ENCODE measurements around the gene RPS6KA5.

Gene RPS6KA5

GRCh38 chr14:90808759-90809529 lies 251.5 kb downstream of the RPS6KA5 start (continued):
- TF ChIP-seq, protein P1, sequence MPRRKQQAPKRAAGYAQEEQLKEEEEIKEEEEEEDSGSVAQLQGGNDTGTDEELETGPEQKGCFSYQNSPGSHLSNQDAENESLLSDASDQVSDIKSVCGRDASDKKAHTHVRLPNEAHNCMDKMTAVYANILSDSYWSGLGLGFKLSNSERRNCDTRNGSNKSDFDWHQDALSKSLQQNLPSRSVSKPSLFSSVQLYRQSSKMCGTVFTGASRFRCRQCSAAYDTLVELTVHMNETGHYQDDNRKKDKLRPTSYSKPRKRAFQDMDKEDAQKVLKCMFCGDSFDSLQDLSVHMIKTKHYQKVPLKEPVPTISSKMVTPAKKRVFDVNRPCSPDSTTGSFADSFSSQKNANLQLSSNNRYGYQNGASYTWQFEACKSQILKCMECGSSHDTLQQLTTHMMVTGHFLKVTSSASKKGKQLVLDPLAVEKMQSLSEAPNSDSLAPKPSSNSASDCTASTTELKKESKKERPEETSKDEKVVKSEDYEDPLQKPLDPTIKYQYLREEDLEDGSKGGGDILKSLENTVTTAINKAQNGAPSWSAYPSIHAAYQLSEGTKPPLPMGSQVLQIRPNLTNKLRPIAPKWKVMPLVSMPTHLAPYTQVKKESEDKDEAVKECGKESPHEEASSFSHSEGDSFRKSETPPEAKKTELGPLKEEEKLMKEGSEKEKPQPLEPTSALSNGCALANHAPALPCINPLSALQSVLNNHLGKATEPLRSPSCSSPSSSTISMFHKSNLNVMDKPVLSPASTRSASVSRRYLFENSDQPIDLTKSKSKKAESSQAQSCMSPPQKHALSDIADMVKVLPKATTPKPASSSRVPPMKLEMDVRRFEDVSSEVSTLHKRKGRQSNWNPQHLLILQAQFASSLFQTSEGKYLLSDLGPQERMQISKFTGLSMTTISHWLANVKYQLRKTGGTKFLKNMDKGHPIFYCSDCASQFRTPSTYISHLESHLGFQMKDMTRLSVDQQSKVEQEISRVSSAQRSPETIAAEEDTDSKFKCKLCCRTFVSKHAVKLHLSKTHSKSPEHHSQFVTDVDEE (CRISPR knock-in tag; IDR thresholded peaks at IDR 0.05) = no peak
- TF ChIP-seq SNAI2 (CRISPR knock-in tag; IDR thresholded peaks at IDR 0.05) (no peak), ZNF70 (CRISPR knock-in tag; IDR thresholded peaks at IDR 0.05) (no peak), ZFP3 (CRISPR knock-in tag; IDR thresholded peaks at IDR 0.05) (no peak), GLIS3 (CRISPR knock-in tag; IDR thresholded peaks at IDR 0.05) (no peak), ZC3H10 (CRISPR knock-in tag; IDR thresholded peaks at IDR 0.05) (no peak)

DNA sequence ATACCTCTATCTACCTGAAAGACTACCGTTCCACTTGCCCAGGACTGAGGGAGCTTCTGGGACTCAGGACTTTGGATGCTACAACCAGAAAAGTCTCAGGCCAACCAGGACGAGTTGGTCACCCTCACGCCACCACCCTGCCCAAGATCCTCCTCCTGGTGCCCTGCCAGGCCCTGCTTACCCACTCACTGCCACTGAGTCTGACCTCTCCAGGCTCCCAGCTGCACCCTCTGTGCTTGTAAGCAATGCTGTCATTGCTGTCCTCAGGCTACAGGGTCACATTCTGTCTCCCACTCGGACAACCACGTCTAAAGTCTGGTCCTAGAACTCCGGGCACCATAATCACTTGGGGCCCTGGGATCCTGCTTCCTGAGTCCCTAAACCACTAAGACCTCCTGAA lies 253.4 kb downstream of the RPS6KA5 start:
- TF ChIP-seq TOX (CRISPR knock-in tag; IDR thresholded peaks at IDR 0.05; ENCODE audit: borderline replicate concordance) = no peak
- TF ChIP-seq OSR1 (CRISPR knock-in tag; IDR thresholded peaks at IDR 0.05) = no peak
- TF ChIP-seq, protein P1 (CRISPR knock-in tag; IDR thresholded peaks at IDR 0.05) = no peak
- no peak for TF ChIP-seq CSDC2 (CRISPR knock-in tag; IDR thresholded peaks at IDR 0.05)
- TF ChIP-seq GLIS3 (CRISPR knock-in tag; IDR thresholded peaks at IDR 0.05) = no peak
- no peak for TF ChIP-seq RARB (CRISPR knock-in tag; IDR thresholded peaks at IDR 0.05)
- TF ChIP-seq PPARA (CRISPR knock-in tag; IDR thresholded peaks at IDR 0.05; ENCODE audit: borderline replicate concordance) = no peak
- no peak for TF ChIP-seq ARNTL (CRISPR knock-in tag; IDR thresholded peaks at IDR 0.05; ENCODE audit: borderline replicate concordance, low read depth)
- no peak for TF ChIP-seq SNAI2 (CRISPR knock-in tag; IDR thresholded peaks at IDR 0.05)
- TF ChIP-seq, protein P2, sequence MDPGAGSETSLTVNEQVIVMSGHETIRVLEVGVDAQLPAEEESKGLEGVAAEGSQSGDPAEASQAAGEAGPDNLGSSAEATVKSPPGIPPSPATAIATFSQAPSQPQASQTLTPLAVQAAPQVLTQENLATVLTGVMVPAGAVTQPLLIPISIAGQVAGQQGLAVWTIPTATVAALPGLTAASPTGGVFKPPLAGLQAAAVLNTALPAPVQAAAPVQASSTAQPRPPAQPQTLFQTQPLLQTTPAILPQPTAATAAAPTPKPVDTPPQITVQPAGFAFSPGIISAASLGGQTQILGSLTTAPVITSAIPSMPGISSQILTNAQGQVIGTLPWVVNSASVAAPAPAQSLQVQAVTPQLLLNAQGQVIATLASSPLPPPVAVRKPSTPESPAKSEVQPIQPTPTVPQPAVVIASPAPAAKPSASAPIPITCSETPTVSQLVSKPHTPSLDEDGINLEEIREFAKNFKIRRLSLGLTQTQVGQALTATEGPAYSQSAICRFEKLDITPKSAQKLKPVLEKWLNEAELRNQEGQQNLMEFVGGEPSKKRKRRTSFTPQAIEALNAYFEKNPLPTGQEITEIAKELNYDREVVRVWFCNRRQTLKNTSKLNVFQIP (CRISPR knock-in tag; IDR thresholded peaks at IDR 0.05; ENCODE audit: borderline replicate concordance, low read depth) = no peak
- TF ChIP-seq ZFP30 (CRISPR knock-in tag; IDR thresholded peaks at IDR 0.05) = no peak
- TF ChIP-seq ISL1 (CRISPR knock-in tag; IDR thresholded peaks at IDR 0.05) = no peak
- TF ChIP-seq, protein P3, sequence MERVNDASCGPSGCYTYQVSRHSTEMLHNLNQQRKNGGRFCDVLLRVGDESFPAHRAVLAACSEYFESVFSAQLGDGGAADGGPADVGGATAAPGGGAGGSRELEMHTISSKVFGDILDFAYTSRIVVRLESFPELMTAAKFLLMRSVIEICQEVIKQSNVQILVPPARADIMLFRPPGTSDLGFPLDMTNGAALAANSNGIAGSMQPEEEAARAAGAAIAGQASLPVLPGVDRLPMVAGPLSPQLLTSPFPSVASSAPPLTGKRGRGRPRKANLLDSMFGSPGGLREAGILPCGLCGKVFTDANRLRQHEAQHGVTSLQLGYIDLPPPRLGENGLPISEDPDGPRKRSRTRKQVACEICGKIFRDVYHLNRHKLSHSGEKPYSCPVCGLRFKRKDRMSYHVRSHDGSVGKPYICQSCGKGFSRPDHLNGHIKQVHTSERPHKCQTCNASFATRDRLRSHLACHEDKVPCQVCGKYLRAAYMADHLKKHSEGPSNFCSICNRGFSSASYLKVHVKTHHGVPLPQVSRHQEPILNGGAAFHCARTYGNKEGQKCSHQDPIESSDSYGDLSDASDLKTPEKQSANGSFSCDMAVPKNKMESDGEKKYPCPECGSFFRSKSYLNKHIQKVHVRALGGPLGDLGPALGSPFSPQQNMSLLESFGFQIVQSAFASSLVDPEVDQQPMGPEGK (CRISPR knock-in tag; IDR thresholded peaks at IDR 0.05; ENCODE audit: borderline replicate concordance) = no peak
- no peak for ATAC-seq

DNA sequence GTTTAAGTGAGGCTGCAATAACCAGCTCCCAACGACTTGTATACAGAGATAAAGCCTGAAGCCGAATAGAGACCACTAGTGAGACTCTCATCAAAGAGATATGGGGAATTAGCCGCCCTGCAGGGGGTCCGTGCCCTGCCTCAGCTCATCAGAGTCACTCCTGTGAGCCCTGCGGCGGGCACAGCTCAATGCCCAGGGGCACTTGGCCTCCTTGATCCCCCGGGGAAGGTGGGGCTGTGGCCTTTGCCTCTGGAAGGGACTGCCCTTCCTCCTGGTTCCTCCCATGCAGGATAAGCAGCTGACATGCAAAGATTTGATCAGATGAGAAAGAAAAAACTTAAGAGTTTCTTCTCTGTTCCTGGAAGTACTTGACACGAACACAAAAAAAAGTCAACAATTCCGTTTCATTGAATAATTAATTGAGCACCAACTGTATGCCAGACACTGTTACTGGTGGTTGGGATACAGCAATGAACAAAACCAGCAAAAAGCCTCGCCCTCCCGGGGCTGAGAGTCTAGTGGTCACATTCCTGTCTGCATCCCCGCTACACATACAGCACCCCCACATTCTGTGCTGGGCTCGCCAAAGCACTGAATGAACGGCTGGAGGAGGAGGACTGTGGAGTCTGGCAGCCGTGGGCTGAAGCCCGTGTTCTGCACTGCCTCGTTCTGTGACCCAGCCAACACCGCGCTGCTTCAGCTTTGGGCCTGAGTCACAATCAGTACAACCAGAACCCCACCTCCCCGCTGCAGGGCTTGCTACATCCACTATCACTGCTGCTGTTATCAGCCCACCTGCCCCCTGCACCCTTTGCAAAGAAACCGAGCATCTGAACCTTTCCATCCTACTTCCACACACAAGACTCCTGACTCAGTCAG lies 254.5 kb downstream of the RPS6KA5 start:
- no peak for ATAC-seq
- TF ChIP-seq OSR1 (CRISPR knock-in tag; IDR thresholded peaks at IDR 0.05) (no peak), SNAI2 (CRISPR knock-in tag; IDR thresholded peaks at IDR 0.05) (no peak), TOX (CRISPR knock-in tag; IDR thresholded peaks at IDR 0.05; ENCODE audit: borderline replicate concordance) (no peak), ZNF8 (CRISPR knock-in tag; IDR thresholded peaks at IDR 0.05) (no peak), ZC3H10 (CRISPR knock-in tag; IDR thresholded peaks at IDR 0.05) (no peak), ZFP3 (CRISPR knock-in tag; IDR thresholded peaks at IDR 0.05) (no peak), BACH2 (CRISPR knock-in tag; IDR thresholded peaks at IDR 0.05; ENCODE audit: borderline replicate concordance) (no peak), ISL1 (CRISPR knock-in tag; IDR thresholded peaks at IDR 0.05) (no peak)
- TF ChIP-seq, protein P2 (CRISPR knock-in tag; IDR thresholded peaks at IDR 0.05; ENCODE audit: borderline replicate concordance, low read depth) = no peak
- TF ChIP-seq, protein P4, sequence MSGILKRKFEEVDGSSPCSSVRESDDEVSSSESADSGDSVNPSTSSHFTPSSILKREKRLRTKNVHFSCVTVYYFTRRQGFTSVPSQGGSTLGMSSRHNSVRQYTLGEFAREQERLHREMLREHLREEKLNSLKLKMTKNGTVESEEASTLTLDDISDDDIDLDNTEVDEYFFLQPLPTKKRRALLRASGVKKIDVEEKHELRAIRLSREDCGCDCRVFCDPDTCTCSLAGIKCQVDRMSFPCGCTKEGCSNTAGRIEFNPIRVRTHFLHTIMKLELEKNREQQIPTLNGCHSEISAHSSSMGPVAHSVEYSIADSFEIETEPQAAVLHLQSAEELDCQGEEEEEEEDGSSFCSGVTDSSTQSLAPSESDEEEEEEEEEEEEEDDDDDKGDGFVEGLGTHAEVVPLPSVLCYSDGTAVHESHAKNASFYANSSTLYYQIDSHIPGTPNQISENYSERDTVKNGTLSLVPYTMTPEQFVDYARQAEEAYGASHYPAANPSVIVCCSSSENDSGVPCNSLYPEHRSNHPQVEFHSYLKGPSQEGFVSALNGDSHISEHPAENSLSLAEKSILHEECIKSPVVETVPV (CRISPR knock-in tag; IDR thresholded peaks at IDR 0.05) = no peak
- TF ChIP-seq, protein P3 (CRISPR knock-in tag; IDR thresholded peaks at IDR 0.05; ENCODE audit: borderline replicate concordance) = no peak
